Activated CD8-positive, alpha-beta memory T cell treated with anti-CD3 and anti-CD28 coated beads, Interleukin-2, amount 10 ng/mL, durations not matched to agents 7 days and 5 days (primary cell): ENCODE results near the gene WDPCP. TPM values are rescaled to one million over a fixed set of nuclear protein-coding genes. Genes with fewer than 3 reads are reported as not detected.
"Not testable (repeated sequence)": the region's sequence is repeated elsewhere in the genome, so short reads cannot be mapped to it uniquely, and the experiment has no call there.

Experiments used
- ATAC-seq: fragments of 150-1000 bp; cut with Tn5 transposase; one replicate; pipeline ENCODE4 v1.10.0; 2021; ENCODE audit warnings: moderate library complexity
- CTCF ChIA-PET: fragments of 350-600 bp; sonication (Branson Sonifier 250); formaldehyde crosslinking; loops from one replicate; lab custom pipeline; 2021; ENCODE audit warnings: antibody characterized with exemption; lab: Charles Lee
- DNase-seq: peaks from one replicate; pipeline ENCODE4 v3.0.0-alpha.2; 2020
- H3K27ac Mint-ChIP-seq: one replicate; pipeline ENCODE4 v1.8.0; 2021; ENCODE audit warnings: mild to moderate bottlenecking, mixed read lengths
- H3K27me3 Mint-ChIP-seq: one replicate; pipeline ENCODE4 v1.8.0; 2021; ENCODE audit warnings: mixed read lengths
- H3K36me3 Mint-ChIP-seq: one replicate; pipeline ENCODE4 v1.8.0; 2021; ENCODE audit warnings: mild to moderate bottlenecking, mixed read lengths
- H3K4me1 Mint-ChIP-seq: one replicate; pipeline ENCODE4 v1.8.0; 2021; ENCODE audit warnings: mixed read lengths
- H3K4me3 Mint-ChIP-seq: one replicate; pipeline ENCODE4 v1.8.0; 2021; ENCODE audit warnings: mild to moderate bottlenecking, moderate library complexity, mixed read lengths
- H3K9me3 Mint-ChIP-seq: one replicate; pipeline ENCODE4 v1.8.0; 2022; ENCODE audit warnings: low read depth, mixed read lengths
- total RNA-seq, 2 experiments: library from RNA; stranded (reverse); gene quantifications; one replicate each; pipeline ENCODE4 v1.2.3, GENCODE V29; 2021

Gene WDPCP
- total RNA-seq, 2 experiments from 2014 or later, result 7.3 to 7.6 TPM

DNA sequence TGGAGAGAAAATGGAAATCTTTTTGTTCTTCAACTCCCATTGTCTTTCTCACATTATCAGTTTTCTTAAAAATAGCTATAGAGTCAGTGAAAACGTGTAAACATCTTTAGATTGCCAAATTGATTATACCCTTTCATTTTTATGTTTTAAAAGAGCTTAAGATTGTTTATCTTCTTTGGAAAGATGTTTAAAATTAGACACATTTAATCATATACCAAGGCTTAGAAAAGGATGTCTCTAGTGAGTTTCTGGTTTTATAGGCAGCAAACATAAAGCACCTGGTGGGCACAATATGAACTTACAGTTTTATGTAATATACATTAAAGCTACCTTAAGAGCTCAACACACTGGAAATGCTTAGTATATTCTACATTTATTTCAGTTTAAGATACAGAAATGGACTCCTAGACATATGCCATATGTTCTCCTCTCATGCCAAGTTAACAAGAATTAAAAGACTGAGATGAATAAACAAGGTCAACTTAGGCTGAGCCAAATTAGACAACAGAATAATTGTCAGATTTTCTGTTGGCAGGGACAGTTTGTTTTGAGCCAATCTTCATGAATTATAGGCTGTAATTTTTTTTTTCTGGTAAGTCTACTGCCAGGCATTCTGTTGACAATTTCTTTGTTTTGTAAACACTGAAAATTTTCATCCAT lies 425.0 kb downstream of the WDPCP start:
- Mint-ChIP-seq H3K9me3 (peaks cover 6% of the 10 kb centered on the region), H3K4me1 (no peaks in the 10 kb centered on the region), H3K4me3 (no peak overlapping the region), H3K27ac (no peak overlapping the region), H3K27me3 (no peaks in the 10 kb centered on the region), H3K36me3 (peaks cover 4% of the 10 kb centered on the region)
- CTCF ChIA-PET, result interaction anchor here (0.7 kb wide), 1 partner anchor 10 kb away, joined by 3 read pairs; no protein-coding TSS in a partner anchor
- DNase-seq (no peak), ATAC-seq (no peak)

DNA sequence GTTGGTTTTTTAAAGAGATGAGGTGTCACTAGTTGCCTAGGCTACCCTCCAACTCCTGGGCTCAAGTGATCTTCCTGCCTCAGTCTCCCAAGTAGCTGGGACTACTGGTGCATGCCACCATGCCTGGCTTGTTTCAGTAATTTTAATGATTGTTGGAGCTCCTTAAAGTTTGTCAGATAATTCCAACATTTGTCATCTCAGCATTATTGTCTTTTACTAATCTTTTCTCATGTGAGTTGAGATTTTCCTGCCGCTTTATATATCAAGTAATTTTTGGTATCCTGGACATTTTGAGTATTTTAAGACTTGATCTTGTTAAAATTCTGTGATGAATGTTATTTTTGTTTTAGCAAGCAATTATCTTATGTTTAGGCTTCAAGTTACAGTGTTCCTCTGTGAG lies 429.0 kb downstream of the WDPCP start:
- H3K27me3 Mint-ChIP-seq, result no peaks in the 10 kb centered on the region
- no peaks in the 10 kb centered on the region for H3K4me1 Mint-ChIP-seq
- CTCF ChIA-PET, result no interaction called here
- no peak overlapping the region for H3K27ac Mint-ChIP-seq
- no peaks in the 10 kb centered on the region for H3K36me3 Mint-ChIP-seq
- peaks cover 3% of the 10 kb centered on the region for H3K9me3 Mint-ChIP-seq
- no peak for DNase-seq
- no peak overlapping the region for H3K4me3 Mint-ChIP-seq
- ATAC-seq, result no peak

DNA sequence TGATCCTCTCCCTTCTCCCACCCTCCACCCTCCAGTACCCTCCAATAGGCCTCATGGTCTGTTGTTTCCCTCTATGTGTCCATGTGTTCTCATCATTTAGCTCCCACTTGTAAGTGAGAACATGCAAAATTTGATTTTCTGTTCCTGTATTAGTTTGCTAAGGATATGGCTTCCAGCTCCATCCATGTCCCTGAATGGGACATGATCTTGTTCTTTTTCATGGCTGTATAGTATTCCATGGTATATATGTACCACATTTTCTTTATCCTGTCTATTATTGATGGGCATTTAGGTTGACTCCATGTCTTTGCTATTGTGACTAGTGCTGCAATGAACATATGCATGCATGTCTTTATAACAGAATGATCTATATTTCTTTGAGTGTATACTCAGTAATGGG lies 451.6 kb downstream of the WDPCP start:
- H3K4me1 Mint-ChIP-seq, DNase-seq, H3K27ac Mint-ChIP-seq, ATAC-seq, H3K27me3 Mint-ChIP-seq, CTCF ChIA-PET, H3K4me3 Mint-ChIP-seq, H3K36me3 Mint-ChIP-seq: not testable (repeated sequence)
- peaks cover 18% of the 10 kb centered on the region for H3K9me3 Mint-ChIP-seq

DNA sequence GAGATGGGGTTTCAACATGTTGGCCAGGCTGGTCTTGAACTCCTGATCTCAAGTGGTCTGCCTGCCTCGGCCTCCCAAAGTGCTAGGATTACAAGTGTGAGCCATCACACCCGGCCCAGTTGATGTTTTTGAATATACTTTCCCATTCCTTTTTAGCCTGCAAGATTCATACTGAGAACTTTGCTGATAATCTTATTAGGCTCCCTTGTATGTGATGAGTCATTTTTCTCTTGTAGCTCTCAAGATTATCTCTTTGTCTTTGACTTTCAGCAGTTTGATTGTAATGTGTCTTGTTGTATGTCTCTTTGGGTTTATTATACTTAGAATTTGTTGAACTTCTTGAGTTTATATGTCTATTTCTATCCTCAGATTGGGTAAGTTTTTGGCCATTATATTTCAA lies 456.3 kb downstream of the WDPCP start:
- H3K9me3 Mint-ChIP-seq, result peaks cover 14% of the 10 kb centered on the region
- no peaks in the 10 kb centered on the region for H3K4me1 Mint-ChIP-seq
- H3K27me3 Mint-ChIP-seq, result no peaks in the 10 kb centered on the region
- ATAC-seq, result no peak
- H3K36me3 Mint-ChIP-seq, result no peaks in the 10 kb centered on the region
- no peak overlapping the region for H3K27ac Mint-ChIP-seq
- H3K4me3 Mint-ChIP-seq, result no peak overlapping the region
- CTCF ChIA-PET, result no interaction called here
- no peak for DNase-seq

DNA sequence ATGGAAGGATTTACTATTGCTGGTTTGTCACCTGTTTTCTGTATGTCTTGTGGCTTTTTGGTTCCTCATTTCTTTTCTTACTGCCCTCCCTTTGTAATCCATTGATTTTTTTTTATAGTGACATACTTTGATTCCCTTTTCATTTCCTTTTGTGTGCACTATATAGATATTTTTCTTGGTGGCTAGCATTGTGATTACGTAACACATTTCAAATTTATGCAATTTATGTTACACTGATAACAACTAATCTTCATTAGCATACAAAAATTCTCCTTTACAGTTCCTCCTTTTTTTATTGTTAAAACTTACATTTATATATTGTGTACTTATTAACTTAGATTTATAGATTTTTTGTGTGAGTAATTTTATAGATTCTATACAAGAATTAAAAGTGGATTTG lies 457.1 kb downstream of the WDPCP start:
- H3K4me3 Mint-ChIP-seq, result no peak overlapping the region
- no peaks in the 10 kb centered on the region for H3K27me3 Mint-ChIP-seq
- H3K27ac Mint-ChIP-seq, result no peak overlapping the region
- CTCF ChIA-PET, result no interaction called here
- H3K9me3 Mint-ChIP-seq, result peaks cover 10% of the 10 kb centered on the region
- ATAC-seq, result no peak
- no peaks in the 10 kb centered on the region for H3K4me1 Mint-ChIP-seq
- no peaks in the 10 kb centered on the region for H3K36me3 Mint-ChIP-seq
- no peak for DNase-seq

DNA sequence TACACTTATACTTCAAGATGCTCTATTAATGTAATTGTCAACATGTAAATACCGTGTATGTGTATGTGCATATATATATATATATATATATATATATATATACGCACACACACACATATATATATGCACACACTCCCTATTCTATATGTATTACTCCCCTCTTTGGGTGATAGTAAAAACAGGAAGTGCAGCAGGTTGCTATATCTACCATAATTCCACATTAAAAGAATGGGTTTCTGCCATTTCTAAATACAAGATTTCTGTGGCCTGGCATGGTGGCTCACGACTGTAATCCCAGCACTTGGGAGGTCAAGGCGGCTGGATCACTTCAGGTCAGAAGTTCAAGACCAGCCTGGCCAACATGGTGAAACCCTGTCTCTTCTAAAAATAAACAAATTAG lies 460.7 kb downstream of the WDPCP start:
- ATAC-seq, result no peak
- Mint-ChIP-seq H3K27ac (no peak overlapping the region), H3K27me3 (no peaks in the 10 kb centered on the region), H3K4me1 (peaks cover 2% of the 10 kb centered on the region), H3K36me3 (no peaks in the 10 kb centered on the region), H3K9me3 (peaks cover 10% of the 10 kb centered on the region), H3K4me3 (no peak overlapping the region)
- CTCF ChIA-PET, result no interaction called here
- DNase-seq, result no peak

DNA sequence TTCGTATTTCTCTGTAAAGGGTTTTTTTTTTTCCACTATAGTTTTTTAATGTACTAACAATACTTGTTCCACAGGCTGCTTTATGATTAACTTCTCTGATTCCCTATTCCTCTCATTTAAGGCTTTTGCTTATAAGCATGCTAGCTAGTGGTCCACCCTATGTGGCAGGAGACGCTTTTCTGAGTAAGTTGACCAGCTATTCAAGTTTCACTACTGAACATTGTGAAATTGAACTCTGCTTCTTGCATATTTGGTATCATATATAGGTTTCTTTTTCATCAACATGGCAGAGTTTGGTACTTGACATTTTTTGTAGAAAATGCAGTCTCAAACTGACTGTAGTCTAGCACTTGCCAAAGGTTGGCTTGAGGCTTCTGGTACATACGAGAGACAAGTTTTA lies 463.4 kb downstream of the WDPCP start:
- no peaks in the 10 kb centered on the region for H3K27me3 Mint-ChIP-seq
- no peak for ATAC-seq
- H3K27ac Mint-ChIP-seq, result no peak overlapping the region
- peaks cover 2% of the 10 kb centered on the region for H3K4me1 Mint-ChIP-seq
- no peak for DNase-seq
- no peaks in the 10 kb centered on the region for H3K36me3 Mint-ChIP-seq
- peaks cover 5% of the 10 kb centered on the region for H3K9me3 Mint-ChIP-seq
- H3K4me3 Mint-ChIP-seq, result no peak overlapping the region
- CTCF ChIA-PET, result no interaction called here

DNA sequence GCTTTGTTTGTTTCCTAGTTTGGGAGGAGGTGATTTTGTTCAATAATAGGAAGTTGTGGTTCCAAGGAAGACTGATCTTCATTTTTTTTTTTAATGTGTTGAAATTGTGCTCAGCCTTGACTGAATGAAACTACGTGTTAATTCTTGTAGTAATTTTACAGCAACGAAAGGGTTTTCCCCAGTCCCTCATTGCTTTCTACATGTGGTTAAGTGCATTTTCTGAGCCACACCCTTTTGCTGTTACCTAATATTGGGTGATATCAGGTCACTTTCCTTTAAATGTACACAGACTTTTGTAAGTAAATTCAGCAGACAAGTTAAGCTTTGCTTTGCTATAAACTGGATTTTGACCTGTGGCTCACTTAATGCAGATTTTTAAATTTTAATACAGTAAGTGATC lies 464.1 kb downstream of the WDPCP start:
- H3K9me3 Mint-ChIP-seq, result peaks cover 2% of the 10 kb centered on the region
- CTCF ChIA-PET, result no interaction called here
- H3K4me3 Mint-ChIP-seq, result no peak overlapping the region
- H3K4me1 Mint-ChIP-seq, result peaks cover 2% of the 10 kb centered on the region
- ATAC-seq (no peak), DNase-seq (no peak)
- no peak overlapping the region for H3K27ac Mint-ChIP-seq
- H3K36me3 Mint-ChIP-seq, result no peaks in the 10 kb centered on the region
- no peaks in the 10 kb centered on the region for H3K27me3 Mint-ChIP-seq

DNA sequence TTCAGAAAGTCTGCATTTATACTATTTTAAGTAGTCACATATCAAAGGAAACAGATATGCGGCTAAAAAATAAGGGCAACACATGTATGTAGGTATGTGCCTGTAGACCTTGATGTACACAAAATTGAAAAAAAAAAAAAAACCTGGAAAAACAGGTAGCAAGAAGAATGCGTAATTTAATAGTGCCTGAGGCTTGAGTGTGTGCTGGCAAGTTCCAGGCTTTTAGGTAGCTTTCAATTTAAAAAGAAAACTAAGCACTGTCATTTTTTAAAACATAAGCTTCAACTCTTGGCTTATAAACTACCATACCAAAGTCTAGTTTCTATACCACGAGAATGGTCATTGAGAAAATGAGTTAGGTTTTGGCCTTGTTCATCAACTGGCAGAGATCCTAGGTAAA lies 465.4 kb downstream of the WDPCP start:
- H3K4me3 Mint-ChIP-seq, result no peak overlapping the region
- no peak overlapping the region for H3K27ac Mint-ChIP-seq
- ATAC-seq (no peak), DNase-seq (no peak)
- H3K9me3 Mint-ChIP-seq, result no peaks in the 10 kb centered on the region
- no peaks in the 10 kb centered on the region for H3K36me3 Mint-ChIP-seq
- CTCF ChIA-PET, result no interaction called here
- no peaks in the 10 kb centered on the region for H3K27me3 Mint-ChIP-seq
- peaks cover 2% of the 10 kb centered on the region for H3K4me1 Mint-ChIP-seq

DNA sequence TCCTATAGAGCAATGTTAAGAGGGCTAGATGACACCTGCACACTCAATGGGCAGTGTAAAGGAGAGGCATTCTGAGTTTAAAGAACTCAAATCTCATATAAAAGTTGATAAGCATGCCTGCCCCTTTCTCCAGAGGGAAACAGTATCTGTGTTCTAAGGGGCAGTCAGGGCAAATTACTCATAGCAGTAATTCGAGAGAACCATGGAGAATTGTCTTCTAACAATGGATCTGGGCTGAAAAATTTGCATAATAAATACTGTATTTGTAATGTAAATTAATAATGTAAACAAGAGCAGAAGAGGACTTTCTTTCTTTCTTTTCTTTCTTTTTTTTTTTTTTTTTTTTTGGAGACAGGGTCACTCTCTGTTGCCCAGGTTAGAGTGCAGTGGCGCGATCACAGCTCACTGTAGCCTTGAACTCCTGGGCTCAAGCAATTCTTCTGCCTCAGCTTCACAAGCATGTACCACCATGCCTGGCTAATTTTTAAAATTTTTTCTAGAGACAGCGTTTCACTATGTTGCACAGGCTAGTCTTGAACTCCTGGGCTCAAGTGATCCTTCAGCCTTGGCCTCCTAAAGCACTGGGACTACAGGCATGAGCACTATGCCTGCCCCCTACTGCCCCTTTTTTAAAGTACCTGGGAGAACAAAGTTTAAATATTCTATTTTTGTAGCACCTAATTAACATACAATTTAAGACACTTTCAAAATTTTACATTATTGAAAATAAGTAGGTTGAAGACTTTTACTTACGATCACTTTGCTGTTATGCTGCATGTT lies 467.0 kb downstream of the WDPCP start:
- Mint-ChIP-seq H3K9me3 (no peaks in the 10 kb centered on the region), H3K4me1 (peaks cover 2% of the 10 kb centered on the region)
- no peak for ATAC-seq

DNA sequence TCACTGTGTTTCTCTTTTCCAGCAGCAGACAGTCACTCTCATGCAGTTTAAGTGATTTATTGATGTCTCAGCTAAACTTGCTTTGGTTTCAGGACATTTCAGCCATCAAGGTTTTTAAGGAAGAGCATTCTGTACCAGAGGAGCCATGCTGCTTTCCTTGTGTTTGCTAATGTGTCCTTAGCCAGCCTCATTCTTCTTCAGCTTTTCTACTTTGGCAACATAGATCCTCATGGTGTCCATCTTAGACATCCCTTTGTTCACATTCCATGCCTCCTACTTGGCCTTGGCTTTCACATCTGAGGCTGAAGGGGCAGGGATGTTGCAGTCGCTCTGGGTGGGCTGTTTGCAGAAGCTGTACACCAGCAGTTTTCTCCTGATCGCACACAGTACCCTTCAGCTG lies 469.5 kb downstream of the WDPCP start:
- ATAC-seq (no peak), DNase-seq (no peak)
- Mint-ChIP-seq H3K27ac (no peak overlapping the region), H3K36me3 (no peaks in the 10 kb centered on the region), H3K4me1 (no peaks in the 10 kb centered on the region), H3K27me3 (no peaks in the 10 kb centered on the region), H3K4me3 (no peak overlapping the region), H3K9me3 (peaks cover 2% of the 10 kb centered on the region)
- CTCF ChIA-PET, result no interaction called here

More for the DNA sequence above, 467.0 kb downstream of the WDPCP start:
- no peak overlapping the region for H3K4me3 Mint-ChIP-seq
- no peak for DNase-seq
- no peak overlapping the region for H3K27ac Mint-ChIP-seq
- H3K36me3 Mint-ChIP-seq, result no peaks in the 10 kb centered on the region
- CTCF ChIA-PET, result no interaction called here
- no peaks in the 10 kb centered on the region for H3K27me3 Mint-ChIP-seq

DNA sequence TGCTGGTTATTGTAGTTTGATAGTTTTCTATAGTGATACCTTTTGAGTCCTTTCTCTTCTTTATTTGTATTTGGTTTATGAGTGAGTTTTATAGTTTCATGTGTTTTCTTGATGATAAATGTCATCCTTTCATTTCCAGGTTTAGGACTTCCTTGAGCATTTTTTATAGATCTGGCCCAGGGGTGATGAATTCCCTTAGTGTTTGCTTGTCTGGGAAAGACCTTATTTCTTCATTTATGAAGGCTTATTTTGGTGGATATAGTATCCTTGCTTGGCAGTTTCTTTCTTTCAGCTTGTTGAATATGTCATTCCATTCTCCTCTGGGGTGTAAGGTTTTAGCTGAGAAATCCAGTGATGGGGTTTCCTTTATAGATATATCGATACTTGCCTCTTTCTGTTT lies 483.8 kb downstream of the WDPCP start:
- no peaks in the 10 kb centered on the region for H3K36me3 Mint-ChIP-seq
- CTCF ChIA-PET, result no interaction called here
- no peak overlapping the region for H3K4me3 Mint-ChIP-seq
- H3K27ac Mint-ChIP-seq, result no peak overlapping the region
- ATAC-seq, result no peak
- peaks cover 8% of the 10 kb centered on the region for H3K27me3 Mint-ChIP-seq
- no peak for DNase-seq
- H3K9me3 Mint-ChIP-seq, result peaks cover 8% of the 10 kb centered on the region
- no peaks in the 10 kb centered on the region for H3K4me1 Mint-ChIP-seq

DNA sequence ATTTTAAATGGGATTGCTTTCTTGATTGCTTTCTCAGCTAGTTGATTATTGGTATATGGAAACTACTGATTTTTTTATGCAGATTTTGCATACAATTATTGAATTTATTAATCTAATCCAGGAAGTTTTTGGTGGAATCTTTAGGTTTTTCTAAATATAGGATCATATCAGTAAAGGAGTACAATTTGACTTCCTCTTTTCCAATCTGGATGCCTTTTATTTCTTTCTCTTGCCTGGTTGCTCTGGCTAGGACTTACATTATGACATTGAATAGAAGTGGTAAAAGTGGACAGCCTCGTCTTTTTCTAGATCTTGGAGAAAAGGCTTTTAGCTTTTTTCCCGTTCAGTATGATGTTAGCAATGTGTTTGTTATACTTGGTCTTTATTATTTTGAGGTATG lies 486.3 kb downstream of the WDPCP start:
- H3K4me1 Mint-ChIP-seq, result no peaks in the 10 kb centered on the region
- CTCF ChIA-PET, result no interaction called here
- no peak for ATAC-seq
- no peak overlapping the region for H3K27ac Mint-ChIP-seq
- peaks cover 8% of the 10 kb centered on the region for H3K9me3 Mint-ChIP-seq
- H3K4me3 Mint-ChIP-seq, result no peak overlapping the region
- H3K36me3 Mint-ChIP-seq, result no peaks in the 10 kb centered on the region
- H3K27me3 Mint-ChIP-seq, result peaks cover 8% of the 10 kb centered on the region
- DNase-seq, result no peak

DNA sequence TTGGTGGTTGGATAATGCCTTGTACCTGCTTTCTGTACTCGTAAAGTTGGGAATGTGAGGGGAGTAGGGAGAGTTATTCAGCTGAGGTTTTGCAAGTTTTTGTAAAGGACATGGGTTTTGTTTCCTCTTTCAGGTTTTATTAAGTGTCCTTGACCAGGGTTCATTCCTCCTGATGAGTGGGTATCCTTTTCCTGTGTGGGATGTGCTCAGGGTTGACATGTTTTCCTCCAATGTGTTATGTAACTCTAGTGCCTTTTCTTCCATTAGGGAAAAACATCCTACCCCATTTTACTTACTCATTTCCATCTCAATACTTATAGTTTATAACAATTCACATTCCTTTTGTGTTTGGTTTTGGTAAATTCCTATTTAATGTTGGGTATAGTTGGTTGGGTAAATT lies 489.2 kb downstream of the WDPCP start:
- Mint-ChIP-seq H3K9me3 (peaks cover 5% of the 10 kb centered on the region), H3K36me3 (no peaks in the 10 kb centered on the region), H3K4me1 (no peaks in the 10 kb centered on the region), H3K27ac (no peak overlapping the region), H3K4me3 (no peak overlapping the region), H3K27me3 (peaks cover 10% of the 10 kb centered on the region)
- CTCF ChIA-PET, result interaction anchor here (0.6 kb wide), 1 partner anchor 321 kb away, joined by 3 read pairs; no protein-coding TSS in a partner anchor
- ATAC-seq (no peak), DNase-seq (no peak)
